Activated T-helper 2 cell treated with anti-CD3 and anti-CD28 coated beads, Interferon-gamma antibody, Interleukin-2, Interleukin-4, amounts not matched to agents 10 μg/mL and 5 μg/mL and 100 μg/mL, durations not matched to agents 14 hours and 24 hours and 36 hours (primary cell): ENCODE data around the gene TRIM7. TPM values are rescaled to one million over a fixed set of nuclear protein-coding genes. Genes with fewer than 3 reads are reported as not detected.

Experiments
- DNase-seq: peaks from one replicate; pipeline ENCODE4 v3.0.0; 2021; ENCODE audit warnings: low spot score
- H3K27ac Mint-ChIP-seq: one replicate; pipeline ENCODE4 v1.8.0; 2021; ENCODE audit warnings: mixed read lengths
- H3K27me3 Mint-ChIP-seq: one replicate; pipeline ENCODE4 v1.8.0; 2021; ENCODE audit warnings: low read depth, mixed read lengths
- H3K36me3 Mint-ChIP-seq: one replicate; pipeline ENCODE4 v1.8.0; 2021; ENCODE audit warnings: low read depth, mixed read lengths
- H3K4me1 Mint-ChIP-seq: one replicate; pipeline ENCODE4 v1.8.0; 2021; ENCODE audit warnings: low read depth, mixed read lengths
- H3K4me3 Mint-ChIP-seq: one replicate; pipeline ENCODE4 v1.8.0; 2021; ENCODE audit warnings: low read depth, mild to moderate bottlenecking, moderate library complexity, mixed read lengths
- H3K9me3 Mint-ChIP-seq: one replicate; pipeline ENCODE4 v1.8.0; 2021; ENCODE audit warnings: mixed read lengths
- intact Hi-C: fragments of 100-400 bp; cut with micrococcal nuclease; formaldehyde crosslinking; loops from one replicate; pipeline ENCODE4 v1.15.1; 2023
- total RNA-seq: library from RNA; stranded (reverse); gene quantifications from 2 replicates; pipeline ENCODE4 v1.2.3, GENCODE V29; 2022

TRIM7 gene
- total RNA-seq = 3.9 and 4.8 TPM in 2 replicates

GRCh38 chr5:181204826-181205760, at the start of gene TRIM7:
TSS of gene TRIM7 (minus strand) at chr5:181205196. CDS start at chr5:181205110, 86 bp downstream.
- Mint-ChIP-seq H3K4me3 (peak within 1 kb of the TSS; percentile 90), H3K9me3 (no peaks in the 10 kb centered on the region), H3K27ac (peak within 1 kb of the TSS; percentile 43), H3K27me3 (peaks cover 31% of the 10 kb centered on the region), H3K36me3 (peaks cover 2% of the 10 kb centered on the region), H3K4me1 (peaks cover 28% of the 10 kb centered on the region)
- no peak for DNase-seq
- intact Hi-C loops = loop anchor here (1.0 to 5.0 kb wide), 2 partner anchors 33 to 36 kb away; no protein-coding TSS in a partner anchor

DNA sequence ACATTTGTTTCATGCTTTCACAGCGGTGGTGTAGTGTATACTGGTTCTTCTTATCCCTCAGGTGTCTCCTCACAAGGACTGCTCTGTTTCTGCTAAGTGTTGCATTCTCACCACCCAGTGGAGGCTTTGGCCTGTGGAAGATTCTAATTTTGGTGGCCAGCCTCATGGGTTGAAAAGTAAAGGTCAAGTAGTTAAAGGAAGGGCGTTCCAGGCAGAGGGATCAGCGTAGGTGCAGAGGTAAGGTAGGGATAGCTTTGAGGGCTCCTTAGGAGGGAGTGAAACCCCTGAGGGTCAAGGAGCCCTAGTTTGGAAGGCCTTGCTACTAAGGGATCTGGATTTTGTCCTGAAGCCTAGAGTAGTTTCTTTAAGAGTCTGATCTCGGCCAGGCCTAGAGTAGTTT, 43.3 kb upstream of the TRIM7 start:
- no peak for DNase-seq
- H3K4me1 Mint-ChIP-seq = peaks cover 42% of the 10 kb centered on the region
- intact Hi-C loops = loop anchor here (5.0 to 10.0 kb wide), 2 partner anchors 386 to 1623 kb away; partner anchors contain the start of genes HNRNPH1 and ZFP62
- no peaks in the 10 kb centered on the region for H3K27me3 Mint-ChIP-seq
- peak overlapping the region; percentile 66 for H3K27ac Mint-ChIP-seq
- H3K36me3 Mint-ChIP-seq = peaks cover 40% of the 10 kb centered on the region
- H3K9me3 Mint-ChIP-seq = no peaks in the 10 kb centered on the region
- peak overlapping the region; percentile 82 for H3K4me3 Mint-ChIP-seq

- intact Hi-C loops = loop anchor here (1.0 to 10.0 kb wide), 3 partner anchors 15 to 1622 kb away; partner anchors contain the start of genes HNRNPH1, TRIM52 and ZFP62
- Mint-ChIP-seq H3K9me3 (no peaks in the 10 kb centered on the region), H3K27ac (peak overlapping the region; percentile 99), H3K36me3 (peaks cover 51% of the 10 kb centered on the region), H3K27me3 (no peaks in the 10 kb centered on the region), H3K4me3 (peak overlapping the region; percentile 82), H3K4me1 (peaks cover 46% of the 10 kb centered on the region)
- peak; percentile 74 for DNase-seq
These were observed 41.5 kb upstream of the TRIM7 start for GRCh38 chr5:181246276-181247049.

DNA sequence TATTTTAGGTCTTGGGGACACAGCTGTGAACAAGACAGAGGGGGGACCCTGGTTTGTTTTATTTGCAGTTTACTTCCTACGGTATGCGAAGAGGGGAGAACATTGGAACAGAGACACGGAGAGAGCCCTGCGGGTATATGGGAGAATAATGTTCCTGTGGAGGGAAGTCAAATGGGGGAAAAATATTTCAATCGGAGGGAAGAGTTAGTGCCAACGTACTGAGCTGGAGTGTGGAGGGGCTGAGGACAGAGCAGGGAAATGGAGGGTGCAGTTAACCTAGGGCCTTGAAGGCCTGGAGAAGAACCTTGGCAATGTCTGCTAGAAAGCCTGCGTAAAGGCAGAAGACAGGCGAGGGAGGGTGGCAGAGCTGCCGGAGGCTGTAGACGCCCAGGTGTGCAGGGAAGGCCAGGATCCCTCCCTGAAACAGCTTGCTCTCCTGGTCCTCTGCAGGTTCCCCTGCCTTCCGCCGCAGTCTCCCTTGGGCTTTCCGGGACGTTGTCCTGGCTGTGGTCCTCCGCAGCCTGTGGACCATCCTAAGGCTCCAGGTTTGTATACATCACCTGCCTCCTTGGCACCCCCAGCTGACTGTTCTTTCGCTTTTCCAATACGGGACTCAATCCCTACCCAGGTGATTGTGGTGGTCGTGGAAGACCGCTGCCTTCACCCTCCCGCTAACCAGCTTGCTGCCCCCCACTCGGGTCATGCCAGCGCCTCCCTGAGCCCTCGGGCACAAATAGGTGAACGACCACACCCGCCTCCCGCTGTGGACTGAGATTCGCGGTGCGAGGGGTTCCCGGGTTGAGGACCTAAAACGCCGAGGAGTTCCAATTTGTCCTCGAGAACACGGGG, 40.7 kb upstream of the TRIM7 start:
- H3K36me3 Mint-ChIP-seq = peaks cover 56% of the 10 kb centered on the region
- intact Hi-C loops = loop anchor here (1.0 to 10.0 kb wide), 3 partner anchors 16 to 1621 kb away; partner anchors contain the start of genes HNRNPH1, TRIM52 and ZFP62
- H3K9me3 Mint-ChIP-seq = no peaks in the 10 kb centered on the region
- H3K4me3 Mint-ChIP-seq = peak overlapping the region; percentile 82
- peak overlapping the region; percentile 99 for H3K27ac Mint-ChIP-seq
- DNase-seq = no peak
- H3K27me3 Mint-ChIP-seq = no peaks in the 10 kb centered on the region
- peaks cover 45% of the 10 kb centered on the region for H3K4me1 Mint-ChIP-seq

GRCh38 chr5:181243564-181244343, 38.8 kb upstream of the TRIM7 start, which contains the start of gene RACK1:
TSS of gene RACK1 (minus strand) at chr5:181243906. CDS start at chr5:181243800, 106 bp downstream.
- Mint-ChIP-seq H3K27ac (peak within 1 kb of the TSS; percentile 99), H3K4me1 (peaks cover 39% of the 10 kb centered on the region), H3K36me3 (peaks cover 57% of the 10 kb centered on the region), H3K9me3 (no peaks in the 10 kb centered on the region), H3K4me3 (peak within 1 kb of the TSS; percentile 98), H3K27me3 (no peaks in the 10 kb centered on the region)
- DNase-seq = peak; percentile 85
- intact Hi-C loops = loop anchor here (1.0 to 10.0 kb wide), 4 partner anchors 51 to 1619 kb away; partner anchors contain the start of genes HNRNPH1 and MGAT1

DNA sequence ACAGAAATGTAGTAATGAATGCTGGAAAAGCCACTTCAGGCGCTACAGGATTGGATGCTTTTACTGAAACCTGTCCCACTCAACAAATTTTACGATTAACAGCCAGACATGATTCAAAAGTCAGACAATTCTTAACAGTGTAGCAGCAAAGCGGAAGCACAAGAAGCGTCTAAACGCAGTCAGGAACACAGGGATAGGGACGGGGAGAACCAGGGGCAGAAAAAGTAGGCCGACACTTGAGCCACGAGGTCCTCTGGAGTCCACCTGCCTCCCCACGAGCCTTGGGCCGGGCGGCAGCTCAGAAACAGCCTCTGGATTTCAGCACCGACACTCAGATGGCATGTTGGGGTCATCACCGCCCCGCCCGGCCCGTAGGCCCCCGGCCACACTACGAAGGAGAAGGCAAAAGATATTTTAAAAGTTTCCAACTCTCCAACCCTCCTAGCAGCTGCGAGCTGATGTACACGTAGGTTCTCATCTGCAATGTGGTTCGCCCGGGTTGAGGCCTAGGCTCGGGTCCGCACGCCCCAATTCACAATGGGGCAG, 38.1 kb upstream of the TRIM7 start:
- Mint-ChIP-seq H3K9me3 (no peaks in the 10 kb centered on the region), H3K4me3 (peak overlapping the region; percentile 98), H3K4me1 (peaks cover 38% of the 10 kb centered on the region), H3K36me3 (peaks cover 61% of the 10 kb centered on the region), H3K27ac (peak overlapping the region; percentile 96), H3K27me3 (no peaks in the 10 kb centered on the region)
- no peak for DNase-seq
- intact Hi-C loops = loop anchor here (1.0 to 10.0 kb wide), 3 partner anchors 54 to 1618 kb away; partner anchors contain the start of genes HNRNPH1 and MGAT1

GRCh38 chr5:181242031-181242451, 37.0 kb upstream of the TRIM7 start:
- Mint-ChIP-seq H3K36me3 (peaks cover 69% of the 10 kb centered on the region), H3K27ac (peak overlapping the region; percentile 96), H3K27me3 (no peaks in the 10 kb centered on the region), H3K4me1 (peaks cover 39% of the 10 kb centered on the region), H3K9me3 (no peaks in the 10 kb centered on the region), H3K4me3 (peak overlapping the region; percentile 98)
- DNase-seq = no peak
- intact Hi-C loops = loop anchor here (5.0 to 10.0 kb wide), 2 partner anchors 440 to 1617 kb away; partner anchors contain the start of genes HNRNPH1 and MGAT1

GRCh38 chr5:181241393-181241975, 36.5 kb upstream of the TRIM7 start:
- intact Hi-C loops = loop anchor here (1.0 to 10.0 kb wide), 4 partner anchors 18 to 1617 kb away; partner anchors contain the start of genes HNRNPH1, MGAT1, TRIM41 and TRIM7
- peaks cover 75% of the 10 kb centered on the region for H3K36me3 Mint-ChIP-seq
- H3K4me1 Mint-ChIP-seq = peaks cover 41% of the 10 kb centered on the region
- H3K9me3 Mint-ChIP-seq = no peaks in the 10 kb centered on the region
- no peak for DNase-seq
- no peaks in the 10 kb centered on the region for H3K27me3 Mint-ChIP-seq
- peak overlapping the region; percentile 98 for H3K4me3 Mint-ChIP-seq
- peak overlapping the region; percentile 96 for H3K27ac Mint-ChIP-seq

DNA sequence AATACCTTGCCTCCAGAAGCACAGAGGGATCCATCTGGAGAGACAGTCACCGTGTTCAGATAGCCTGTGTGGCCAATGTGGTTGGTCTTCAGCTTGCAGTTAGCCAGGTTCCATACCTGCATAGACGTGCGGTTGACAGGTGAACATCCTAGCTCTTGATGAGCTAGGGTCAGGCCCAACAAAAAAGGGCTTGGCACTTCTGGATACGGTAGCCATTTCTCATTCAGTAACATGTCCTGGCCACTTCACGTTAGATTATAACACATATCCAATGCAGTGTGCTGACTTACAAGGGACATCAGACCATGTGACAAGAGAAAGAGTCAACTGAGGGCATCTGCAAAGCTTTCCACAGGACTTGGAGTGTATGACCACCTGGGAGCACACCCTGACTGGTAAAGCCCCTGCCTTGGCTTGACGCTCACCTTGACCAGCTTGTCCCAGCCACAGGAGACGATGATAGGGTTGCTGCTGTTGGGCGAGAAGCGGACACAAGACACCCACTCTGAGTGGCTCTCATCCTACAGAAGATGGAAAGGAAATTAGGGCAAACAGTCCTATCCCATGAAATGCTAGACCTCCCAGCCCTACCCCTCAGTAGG, 34.2 kb upstream of the TRIM7 start:
- no peak for DNase-seq
- Mint-ChIP-seq H3K27me3 (no peaks in the 10 kb centered on the region), H3K36me3 (peaks cover 93% of the 10 kb centered on the region), H3K4me3 (peak overlapping the region; percentile 37), H3K4me1 (peaks cover 27% of the 10 kb centered on the region), H3K9me3 (no peaks in the 10 kb centered on the region), H3K27ac (peak overlapping the region; percentile 48)
- intact Hi-C loops = no loop called here

DNA sequence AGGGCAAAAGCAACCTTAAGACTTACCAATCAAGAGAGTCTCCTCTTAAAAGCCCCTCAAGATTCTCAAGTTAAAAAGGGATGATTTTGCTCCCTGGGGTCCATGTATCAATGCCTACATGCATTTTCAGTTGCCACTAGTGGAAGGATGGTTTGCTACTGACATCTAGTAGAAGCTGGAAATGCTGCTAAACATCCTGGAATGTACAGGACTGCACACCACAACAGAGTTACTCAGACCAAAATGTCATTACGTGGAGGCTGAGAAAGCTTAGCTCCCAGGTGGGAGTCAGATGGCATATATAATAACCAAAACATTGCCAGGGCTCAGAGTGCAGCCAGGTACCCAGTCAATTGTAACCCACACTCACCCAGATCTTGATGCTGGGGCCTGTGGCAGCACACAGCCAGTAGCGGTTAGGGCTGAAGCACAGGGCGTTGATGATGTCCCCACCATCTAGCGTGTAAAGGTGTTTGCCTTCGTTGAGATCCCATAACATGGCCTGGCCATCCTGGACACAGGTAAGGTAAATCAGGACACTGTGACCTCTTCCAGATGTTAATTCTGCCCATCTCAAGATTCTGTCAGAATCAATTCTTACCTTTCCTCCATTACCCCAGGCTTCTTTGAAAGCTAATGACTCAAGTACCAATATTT, 32.9 kb upstream of the TRIM7 start:
- H3K36me3 Mint-ChIP-seq = peaks cover 95% of the 10 kb centered on the region
- H3K4me1 Mint-ChIP-seq = peaks cover 27% of the 10 kb centered on the region
- DNase-seq = no peak
- no peaks in the 10 kb centered on the region for H3K27me3 Mint-ChIP-seq
- H3K9me3 Mint-ChIP-seq = no peaks in the 10 kb centered on the region
- peak overlapping the region; percentile 19 for H3K27ac Mint-ChIP-seq
- intact Hi-C loops = no loop called here
- H3K4me3 Mint-ChIP-seq = no peak overlapping the region
